Stimulated activated naive CD8-positive, alpha-beta T cell treated with anti-CD3 and anti-CD28 coated beads, Interleukin-15, amount 100 ng/mL, for 72 hours (primary cell): ENCODE measurements around the gene RETREG3.

Experiments
- ATAC-seq: fragments of 150-1000 bp; cut with Tn5 transposase; 2 replicates; pipeline ENCODE4 v1.10.0; 2021; ENCODE audit warnings: mild to moderate bottlenecking, moderate library complexity
- DNase-seq, 2 donors: peaks; one replicate each; pipeline ENCODE4 v3.0.0; 2021 to 2022
- H3K27ac Mint-ChIP-seq, 2 donors: one replicate each; pipeline ENCODE4 v1.8.0; 2022; ENCODE audit warnings: mild to moderate bottlenecking in 2 of 2, mixed read lengths in 2 of 2, moderate library complexity in 2 of 2
- H3K27me3 Mint-ChIP-seq: one replicate; pipeline ENCODE4 v1.8.0; 2022; ENCODE audit warnings: mixed read lengths
- H3K4me1 Mint-ChIP-seq: one replicate; pipeline ENCODE4 v1.8.0; 2022; ENCODE audit warnings: mild to moderate bottlenecking, mixed read lengths
- H3K4me3 Mint-ChIP-seq, 2 donors: one replicate each; pipeline ENCODE4 v1.8.0; 2022; ENCODE audit warnings: mild to moderate bottlenecking in 2 of 2, mixed read lengths in 2 of 2, moderate library complexity in 1 of 2
- H3K9me3 Mint-ChIP-seq, 2 donors: one replicate each; pipeline ENCODE4 v1.8.0; 2022; ENCODE audit warnings: mixed read lengths in 2 of 2

Gene RETREG3

GRCh38 chr17:42537156-42537805 is 71.9 kb downstream of the RETREG3 start:
- peaks cover 9% of the 10 kb centered on the region for H3K27me3 Mint-ChIP-seq
- H3K27ac Mint-ChIP-seq = no peak overlapping the region
- no peaks in the 10 kb centered on the region for H3K9me3 Mint-ChIP-seq
- peaks cover 59% of the 10 kb centered on the region for H3K4me1 Mint-ChIP-seq
- DNase-seq (no peak), ATAC-seq (no peak)
- peak overlapping the region; percentile 90 to 92 for H3K4me3 Mint-ChIP-seq

DNA sequence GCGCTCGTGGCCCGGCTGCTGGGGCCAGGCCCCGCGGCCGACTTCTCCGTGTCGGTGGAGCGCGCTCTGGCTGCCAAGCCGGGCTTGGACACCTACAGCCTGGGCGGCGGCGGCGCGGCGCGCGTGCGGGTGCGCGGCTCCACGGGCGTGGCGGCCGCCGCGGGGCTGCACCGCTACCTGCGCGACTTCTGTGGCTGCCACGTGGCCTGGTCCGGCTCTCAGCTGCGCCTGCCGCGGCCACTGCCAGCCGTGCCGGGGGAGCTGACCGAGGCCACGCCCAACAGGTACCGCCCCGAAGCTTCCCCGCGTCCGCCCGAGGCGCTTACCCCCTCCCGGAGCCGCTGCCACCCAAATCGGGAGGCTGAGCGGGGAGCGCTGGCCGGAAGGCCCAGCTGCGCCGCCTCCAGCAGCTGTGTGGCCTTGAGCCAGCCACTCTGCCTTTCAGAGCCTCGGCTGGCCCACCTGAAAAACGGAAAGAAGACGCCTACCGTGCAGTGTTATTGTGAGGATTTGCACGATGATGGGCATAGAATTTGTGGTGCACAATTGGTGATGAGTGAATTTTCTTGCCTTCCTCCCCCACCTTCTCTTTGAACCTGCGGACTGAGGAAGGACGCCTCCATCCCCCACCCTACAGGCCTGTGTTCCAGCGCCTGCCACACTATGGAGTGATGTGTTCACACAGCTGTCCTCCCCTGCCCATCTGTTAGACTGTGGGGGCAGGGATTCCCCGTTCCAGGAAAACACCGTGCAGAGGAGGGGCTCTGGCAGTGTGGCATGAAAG is 72.6 kb downstream of the RETREG3 start:
- Mint-ChIP-seq H3K4me3 (peak overlapping the region; percentile 90 to 92), H3K27ac (peak overlapping the region; percentile 65 to 90), H3K4me1 (peaks cover 59% of the 10 kb centered on the region), H3K27me3 (peaks cover 9% of the 10 kb centered on the region), H3K9me3 (no peaks in the 10 kb centered on the region)
- ATAC-seq (peak; percentile 78), DNase-seq (peak; percentile 66 to 78)

DNA sequence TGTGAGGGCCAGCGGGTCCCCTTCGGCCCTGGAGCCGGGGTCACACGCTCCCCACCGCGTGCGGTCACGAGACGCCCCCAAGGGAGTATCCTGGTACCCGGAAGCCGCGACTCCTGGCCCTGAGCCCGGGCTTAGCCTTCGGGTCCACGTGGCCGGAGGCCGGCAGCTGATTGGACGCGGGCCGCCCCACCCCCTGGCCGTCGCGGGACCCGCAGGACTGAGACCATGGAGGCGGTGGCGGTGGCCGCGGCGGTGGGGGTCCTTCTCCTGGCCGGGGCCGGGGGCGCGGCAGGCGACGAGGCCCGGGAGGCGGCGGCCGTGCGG is 73.2 kb downstream of the RETREG3 start, which contains the start of gene NAGLU:
NAGLU (plus strand) TSS at position 194 of the 324 bp plus-strand sequence; CDS start at position 226, 32 bp downstream.
- peaks cover 59% of the 10 kb centered on the region for H3K4me1 Mint-ChIP-seq
- DNase-seq (peak; percentile 83 to 88), ATAC-seq (peak; percentile 93)
- H3K27me3 Mint-ChIP-seq = peaks cover 9% of the 10 kb centered on the region
- peak within 1 kb of the TSS; percentile 65 to 90 for H3K27ac Mint-ChIP-seq
- H3K9me3 Mint-ChIP-seq = no peaks in the 10 kb centered on the region
- peak within 1 kb of the TSS; percentile 92 for H3K4me3 Mint-ChIP-seq

DNA sequence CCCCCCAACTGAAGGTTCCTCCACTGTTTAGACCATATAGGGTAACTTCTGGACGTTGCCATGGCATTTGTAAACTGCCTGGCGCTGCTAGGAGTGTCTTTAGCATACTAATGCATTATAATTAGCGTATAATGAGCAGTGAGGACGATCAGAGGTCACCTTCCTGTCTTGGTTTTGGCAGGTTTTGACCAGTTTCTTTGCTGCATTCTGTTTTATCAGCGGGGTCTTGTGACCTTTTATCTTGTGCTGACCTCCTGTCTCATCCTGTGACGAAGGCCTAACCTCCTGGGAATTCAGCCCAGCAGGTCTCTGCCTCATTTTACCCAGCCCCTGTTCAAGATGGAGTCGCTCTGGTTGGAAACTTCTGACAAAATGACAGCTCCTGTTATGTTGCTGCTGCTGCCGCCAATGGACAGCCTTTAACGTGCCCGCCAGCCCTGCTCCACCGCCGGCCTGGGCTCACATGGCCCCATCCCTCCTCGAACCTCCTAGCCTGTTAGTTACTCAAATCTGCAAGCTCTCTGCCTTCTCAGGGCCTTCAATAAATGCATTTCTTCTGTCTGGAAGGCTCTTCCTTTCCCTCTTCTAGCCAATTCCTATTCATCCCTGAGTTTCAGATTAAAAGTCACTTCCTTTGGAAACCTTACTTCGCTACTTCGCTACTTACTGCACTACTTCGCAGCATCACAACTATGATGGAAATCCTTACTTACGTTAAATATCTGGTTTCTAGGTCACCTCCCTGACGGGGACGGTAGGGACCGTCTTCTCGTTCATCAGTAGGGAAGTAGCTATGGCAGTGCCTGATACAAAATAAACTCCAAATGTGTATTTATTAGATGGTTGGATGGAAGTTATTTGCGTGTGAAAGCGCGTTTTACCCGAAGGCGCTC is 73.8 kb downstream of the RETREG3 start:
- Mint-ChIP-seq H3K4me3 (peak overlapping the region; percentile 66 to 92), H3K9me3 (no peaks in the 10 kb centered on the region), H3K4me1 (peaks cover 59% of the 10 kb centered on the region), H3K27ac (peak overlapping the region; percentile 8 to 88), H3K27me3 (peaks cover 9% of the 10 kb centered on the region)
- peak; percentile 26 for ATAC-seq
- DNase-seq = no peak

DNA sequence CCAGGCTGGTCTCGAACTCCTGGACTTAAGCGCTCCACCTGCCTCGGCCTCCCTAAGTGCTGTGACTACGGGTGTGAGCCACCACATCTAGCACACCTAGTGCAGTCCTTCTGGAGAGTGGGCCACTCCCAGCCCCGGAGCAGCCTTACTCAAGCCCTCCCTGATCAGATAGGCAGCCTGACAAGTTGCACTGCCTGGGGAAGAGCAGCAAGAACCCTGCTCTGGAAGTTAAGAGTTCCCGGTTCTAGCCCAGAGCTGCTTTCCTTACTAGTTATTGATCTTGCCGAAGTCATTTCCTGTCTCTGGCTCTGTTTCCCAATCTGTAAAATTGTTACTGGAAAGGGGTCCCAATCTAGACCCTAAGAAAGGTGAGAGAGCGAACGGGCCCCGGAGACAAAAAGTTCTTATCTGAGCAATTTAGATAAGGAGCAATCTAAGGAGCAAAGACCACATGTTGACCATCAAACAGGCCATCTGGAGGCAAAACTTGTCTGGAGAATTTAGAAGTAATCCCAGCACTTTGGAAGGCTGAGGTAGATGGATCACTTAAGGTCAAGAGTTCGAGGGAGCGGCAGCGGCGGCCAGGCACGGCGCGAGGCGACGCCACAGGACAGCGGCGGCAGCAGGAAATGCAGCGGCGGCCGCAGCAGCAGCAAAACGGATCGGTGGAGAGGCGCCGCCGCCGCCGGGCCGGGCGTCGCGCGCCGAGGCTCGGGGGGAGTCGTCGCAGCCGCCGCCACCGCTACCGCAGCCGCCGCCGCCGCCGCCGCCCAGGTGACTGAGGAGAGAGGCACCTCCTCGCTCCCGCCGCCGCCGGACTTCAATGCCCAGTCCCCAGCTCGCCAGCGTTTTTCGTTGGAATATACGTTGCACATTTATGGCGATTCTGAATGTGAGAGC is 77.5 kb downstream of the RETREG3 start:
- peak overlapping the region in 1 of 2 donors; percentile 68 for H3K27ac Mint-ChIP-seq
- H3K9me3 Mint-ChIP-seq = no peaks in the 10 kb centered on the region
- peak; percentile 26 for ATAC-seq
- peak overlapping the region; percentile 82 for H3K4me3 Mint-ChIP-seq
- peak; percentile 56 to 57 for DNase-seq
- peaks cover 9% of the 10 kb centered on the region for H3K27me3 Mint-ChIP-seq
- peaks cover 58% of the 10 kb centered on the region for H3K4me1 Mint-ChIP-seq

DNA sequence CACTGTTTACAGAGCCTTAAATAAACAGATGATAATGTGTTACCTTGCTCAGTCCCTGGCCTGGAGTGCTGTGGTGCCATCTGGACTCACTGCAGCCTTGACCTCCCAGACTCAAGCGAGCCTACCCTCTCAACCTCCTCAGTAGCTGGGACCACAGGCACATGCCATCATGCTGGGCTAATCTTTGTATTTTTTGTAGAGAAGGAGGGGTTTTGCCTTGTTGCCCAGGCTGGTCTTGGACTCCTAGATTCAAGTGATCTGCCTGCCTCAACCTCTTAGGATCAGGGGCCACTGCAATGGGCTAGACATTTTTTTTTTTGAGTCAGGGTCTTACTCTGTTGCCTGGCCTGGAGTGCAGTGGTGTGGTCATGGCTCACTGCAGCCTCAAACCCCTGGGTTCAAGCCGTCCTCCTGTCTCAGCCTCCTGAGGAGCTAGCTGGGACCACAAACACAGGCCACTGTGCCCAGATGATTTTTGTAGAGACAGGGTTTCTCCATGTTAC is 78.2 kb downstream of the RETREG3 start:
- Mint-ChIP-seq H3K4me1 (peaks cover 55% of the 10 kb centered on the region), H3K9me3 (no peaks in the 10 kb centered on the region), H3K27me3 (peaks cover 9% of the 10 kb centered on the region), H3K27ac (no peak overlapping the region), H3K4me3 (peak overlapping the region in 1 of 2 donors; percentile 82)
- DNase-seq (no peak), ATAC-seq (no peak)
